K562 (cell line): ENCODE measurements around the gene GLT8D2. TPM values are rescaled to one million over a fixed set of nuclear protein-coding genes. Genes with fewer than 3 reads are reported as not detected.

Experiments
- ATAC-seq: fragments of 200-7000 bp; cut with Tn5 transposase; 3 replicates; pipeline ENCODE4 v1.9.1; 2020; ENCODE audit warnings: moderate library complexity
- BruUV-seq: library from RNA; stranded (reverse); fragments of 400-500 nt; replicated peaks from 2 replicates; lab custom pipeline; 2021; lab: Mats Ljungman, UMichigan
- CTCF ChIA-PET: fragments of 300-600 bp; formaldehyde crosslinking; extraction: SDS; loops from one replicate; lab custom pipeline; 2021; ENCODE audit warnings: low intra/inter-chr PET ratio; lab: Yijun Ruan, JAX
- POLR2A ChIA-PET: fragments of 300-600, 350-650 bp; sonication (Branson Sonifier 250); formaldehyde crosslinking; extraction: SDS; loops from one replicate; lab custom pipeline; 2021; ENCODE audit warnings: antibody characterized with exemption, inconsistent platforms; lab: Yijun Ruan, JAX
- DNase-seq, 4 experiments: peaks; one replicate each; pipeline versions ENCODE4 v3.0.0 to v3.0.0-alpha.2; 2011 to 2018; ENCODE audit warnings: low spot score in 3 of 4, mixed read lengths in 3 of 4; ENCODE audit errors: extremely low read depth in 1 of 4
- FAIRE-seq: peaks from 2 replicates; lab custom pipeline; 2011; peaks lifted over from hg19 to GRCh38; lab: Jason Lieb, UNC
- H2AFZ ChIP-seq: 2 replicates; pipeline ENCODE4 v1.6.0; 2011; ENCODE audit warnings: low read depth, low read length, control low read depth, inconsistent platforms
- H3K27ac ChIP-seq: fragments of 200-600 bp; 3 replicates; pipeline ENCODE4 v1.8.0; 2011; ENCODE audit warnings: low read depth, mild to moderate bottlenecking, control low read depth, inconsistent platforms, low read length, moderate library complexity, mixed read lengths; ENCODE audit errors: extremely low read depth
- H3K27me3 ChIP-seq, 2 experiments: fragments of 300-600 bp in 1 of 2; 2 replicates in 1 of 2; 3 replicates in 1 of 2; pipeline versions ENCODE4 v1.6.0 to v1.8.0; 2011; ENCODE audit warnings: inconsistent platforms in 2 of 2, low read length in 2 of 2, mild to moderate bottlenecking in 1 of 2, mixed read lengths in 1 of 2, moderate library complexity in 1 of 2; ENCODE audit not compliant: control insufficient read depth in 2 of 2, insufficient read depth in 2 of 2
- H3K36me3 ChIP-seq: fragments of 300-600 bp; 3 replicates; pipeline ENCODE4 v1.8.0; 2011; ENCODE audit warnings: mild to moderate bottlenecking, low read length, inconsistent platforms; ENCODE audit not compliant: control insufficient read depth, insufficient read depth
- H3K4me1 ChIP-seq, 2 experiments: fragments of 200-600 bp in 1 of 2; replicated peaks in 1 of 2; 2 replicates in 1 of 2; 3 replicates in 1 of 2; pipeline versions ENCODE4 v1.5.1 to v1.8.0; 2011; ENCODE audit warnings: inconsistent platforms in 2 of 2, low read length in 2 of 2, mild to moderate bottlenecking in 1 of 2, mixed read lengths in 1 of 2, moderate library complexity in 1 of 2; ENCODE audit not compliant: control insufficient read depth in 2 of 2, insufficient read depth in 2 of 2
- H3K4me2 ChIP-seq: 2 replicates; pipeline ENCODE4 v1.6.1; 2011; ENCODE audit warnings: low read length, control low read depth, inconsistent platforms, mixed read lengths; ENCODE audit not compliant: insufficient read depth
- H3K4me3 ChIP-seq: fragments of 200-600 bp; sonication (generic), shearing (Covaris generic); 2 replicates; pipeline ENCODE4 v1.5.1; 2016; ENCODE audit warnings: control low read depth, inconsistent platforms
- H3K79me2 ChIP-seq: fragments of 200-600 bp; 3 replicates; pipeline ENCODE4 v1.8.0; 2011; ENCODE audit warnings: low read length, inconsistent platforms; ENCODE audit not compliant: control insufficient read depth, insufficient read depth
- H3K9ac ChIP-seq, 2 experiments: 2 replicates each; pipeline versions ENCODE4 v1.6.0 to v1.6.1; 2011; ENCODE audit warnings: low read depth in 2 of 2, low read length in 2 of 2, control low read depth in 1 of 2, inconsistent platforms in 1 of 2, mild to moderate bottlenecking in 1 of 2, mixed read lengths in 1 of 2; ENCODE audit not compliant: insufficient read depth in 1 of 2
- H3K9me1 ChIP-seq: one replicate; pipeline ENCODE4 v1.6.0; 2011; ENCODE audit warnings: inconsistent platforms, mild to moderate bottlenecking, low read length, moderate library complexity; ENCODE audit not compliant: control insufficient read depth, insufficient read depth
- H3K9me3 ChIP-seq: replicated peaks from 2 replicates; pipeline ENCODE4 v1.5.1; 2011; ENCODE audit warnings: low read depth, low read length, inconsistent platforms; ENCODE audit not compliant: control insufficient read depth, insufficient read depth
- H4K20me1 ChIP-seq: replicated peaks from 2 replicates; pipeline ENCODE4 v1.6.1; 2011; ENCODE audit warnings: low read length, inconsistent platforms, mixed read lengths; ENCODE audit not compliant: control insufficient read depth, insufficient read depth
- C11orf30 ChIP-seq: fragments of 450-650 bp; IDR thresholded peaks from 2 replicates; pipeline ENCODE4 v1.6.1; 2016; ENCODE audit warnings: low read depth, mild to moderate bottlenecking
- CC2D1A ChIP-seq: fragments of 450-650 bp; IDR thresholded peaks from 2 replicates; pipeline ENCODE4 v1.6.1; 2017; ENCODE audit warnings: mild to moderate bottlenecking
- E2F6 ChIP-seq, 2 experiments: IDR thresholded peaks; 2 replicates each; pipeline ENCODE4 v1.6.1; 2011; ENCODE audit warnings: borderline replicate concordance in 1 of 2, control low read depth in 1 of 2, low read depth in 1 of 2, low read length in 1 of 2, mild to moderate bottlenecking in 1 of 2, mixed read lengths in 1 of 2, moderate library complexity in 1 of 2; ENCODE audit not compliant: insufficient read depth in 1 of 2, insufficient read length in 1 of 2, poor library complexity in 1 of 2, severe bottlenecking in 1 of 2; ENCODE audit errors: extremely low read depth in 1 of 2
- E4F1 ChIP-seq: fragments of 250-450 bp; sonication (Bioruptor Pico); IDR thresholded peaks from 2 replicates; pipeline ENCODE4 v1.5.0; 2021; ENCODE audit warnings: mild to moderate bottlenecking, borderline replicate concordance
- HDAC1 ChIP-seq, 2 experiments: fragments of 450-650 bp; IDR thresholded peaks; 2 replicates each; pipeline ENCODE4 v1.6.1; 2016 to 2017; ENCODE audit warnings: inconsistent platforms in 1 of 2, mild to moderate bottlenecking in 1 of 2, moderate library complexity in 1 of 2
- HMGN3 ChIP-seq: IDR thresholded peaks from 2 replicates; pipeline ENCODE4 v1.6.1; 2011; ENCODE audit warnings: borderline replicate concordance, low read depth, mild to moderate bottlenecking, mixed read lengths, low read length; ENCODE audit not compliant: insufficient read length; ENCODE audit errors: extremely low read depth
- HNRNPL ChIP-seq: fragments of 200-400 bp; formaldehyde crosslinking; IDR thresholded peaks from 2 replicates; pipeline ENCODE4 v1.6.1; 2017; ENCODE audit warnings: low read depth, mild to moderate bottlenecking, low read length
- MTA2 ChIP-seq: fragments of 450-650 bp; IDR thresholded peaks from 2 replicates; pipeline ENCODE4 v1.6.1; 2016; ENCODE audit warnings: low read depth
- NCOR1 ChIP-seq: fragments of 450-650 bp; IDR thresholded peaks from 2 replicates; pipeline ENCODE4 v1.6.1; 2016; ENCODE audit warnings: mild to moderate bottlenecking, moderate library complexity
- RBM39 ChIP-seq: fragments of 200-400 bp; formaldehyde crosslinking; optimal IDR thresholded peaks from 2 replicates; pipeline ENCODE3; 2018; ENCODE audit warnings: low read depth, low read length
- XRCC4 ChIP-seq: IDR thresholded peaks from one replicate; pipeline ENCODE4 v1.6.1; 2011; ENCODE audit not compliant: insufficient read depth, insufficient read length; ENCODE audit errors: extremely low read depth
- WGBS: fragments of 100-300 bp; shearing (Covaris generic); methylation state at CpG from one replicate; pipeline ENCODE4 v1.1.6; 2016; ENCODE audit warnings: low coverage, mixed read lengths; ENCODE audit not compliant: insufficient coverage; ENCODE audit errors: missing lambda C conversion rate; 5-methylcytosine and 5-hydroxymethylcytosine counted together
- in situ Hi-C: fragments of 300-500 bp; cut with MboI; formaldehyde crosslinking; loops from 4 replicates; pipeline ENCODE4 v1.15.0; 2018; ENCODE audit warnings: inconsistent platforms, mixed read lengths
- intact Hi-C: fragments of 100-400 bp; cut with micrococcal nuclease; formaldehyde crosslinking; loops from 2 replicates; pipeline ENCODE4 v1.14.2; 2022
- polyA plus RNA-seq, 8 experiments: library from polyadenylated mRNA; depleted of rRNA in 4 of 8; stranded (reverse) in 5 of 8; unstranded in 3 of 8; fragments of >200 nt; fragmentation: Nextera tagmentation in 2 of 8; fragmentation: Illumina TruSeq in 1 of 8; extraction: Ambion mirVana in 2 of 8; extraction: Trizol in 1 of 8; gene quantifications; 2 replicates each; pipeline versions ENCODE4 v1.2.1 to v1.2.3, GENCODE V29; 2011 to 2014; ENCODE audit warnings: inconsistent platforms in 1 of 8, missing spikeins in 1 of 8
- total RNA-seq, 7 experiments: library from RNA; depleted of rRNA in 6 of 7; stranded (reverse); fragments of >200 nt in 6 of 7; fragmentation: Illumina TruSeq in 2 of 7; extraction: Trizol in 2 of 7; gene quantifications; 2 replicates each; pipeline versions ENCODE4 v1.2.1 to v1.2.3, GENCODE V29; 2011 to 2021; ENCODE audit warnings: low replicate concordance in 1 of 7

GLT8D2 gene
- total and polyA plus RNA-seq, 9 of the 15 experiments (the other 6 are each of a cell fraction or from before 2014, with no cell fraction given): 0.18 to 0.27 (median 0.18) TPM; not detected in 6

- TF ChIP-seq E4F1 (CRISPR knock-in tag) (no peak), NCOR1 (no peak), HDAC1 (IDR thresholded peaks at IDR 0.05) (no peak), E2F6 (IDR thresholded peaks at IDR 0.05; ENCODE audit: borderline replicate concordance in 1 of 2, extremely low read depth in 1 of 2, insufficient read depth in 1 of 2, insufficient read length in 1 of 2, low read depth in 1 of 2, low read length in 1 of 2, poor library complexity in 1 of 2, severe bottlenecking in 1 of 2) (no peak), MTA2 (no peak)
Measured at GRCh38 chr12:104079024-104079423, 29.0 kb upstream of the GLT8D2 start (continued).

GRCh38 chr12:104073699-104074098 lies 23.7 kb upstream of the GLT8D2 start:
- in situ Hi-C loops (no loop called here), intact Hi-C loops (no loop called here)
- 0 out of 3 replicates have a peak, but pooled peaks cover 3% of the 10 kb centered on the region for H3K36me3 ChIP-seq
- ATAC-seq (no peak), DNase-seq (no peak), FAIRE-seq (no peak)
- H3K9me3 ChIP-seq: no peaks in the 10 kb centered on the region; the same call in 1 of the 2 replicates
- no peak overlapping the region for H2AFZ ChIP-seq
- no peaks in the 10 kb centered on the region for H4K20me1 ChIP-seq
- 91% methylated on average over 1 of the region's 1 CpG for WGBS
- no peak overlapping the region for H3K27ac ChIP-seq
- H3K4me3 ChIP-seq: no peak overlapping the region
- no peaks in the 10 kb centered on the region for H3K4me1 ChIP-seq
- H3K27me3 ChIP-seq: no peaks in the 10 kb centered on the region
- H3K79me2 ChIP-seq: no peaks in the 10 kb centered on the region
- POLR2A ChIA-PET: interaction anchor here (0.6 kb wide), 1 partner anchor 198 kb away, joined by 4 read pairs; no protein-coding TSS in a partner anchor
- CTCF ChIA-PET: no interaction called here
- H3K9ac ChIP-seq: no peak overlapping the region
- BruUV-seq: no TSS peak
- H3K9me1 ChIP-seq: no peaks in the 10 kb centered on the region
- H3K4me2 ChIP-seq: no peak overlapping the region
- TF ChIP-seq C11orf30 (no peak), HMGN3 (no peak), RBM39 (no peak), HNRNPL (no peak), CC2D1A (no peak), XRCC4 (no peak)
